Measurements from ENCODE around the gene CDH13.

- TF ChIP-seq CTCF (IDR thresholded peaks at IDR 0.05; ENCODE audit: low read depth, low read length) (no peak), EZH2phosphoT487 (IDR thresholded peaks at IDR 0.05; ENCODE audit: low read depth) (no peak)
Observed at GRCh38 chr16:82741073-82741615, 114.4 kb downstream of the CDH13 start.

All from OCI-LY3 (cell line).